Ishikawa (cell line): ENCODE measurements around the gene EID2B.

Experiments
- EGR1 ChIP-seq: IDR thresholded peaks from 2 replicates; pipeline ENCODE4 v1.6.1; 2012
- EP300 ChIP-seq: IDR thresholded peaks from 2 replicates; pipeline ENCODE4 v1.6.1; 2012; ENCODE audit warnings: borderline replicate concordance
- FOXM1 ChIP-seq: IDR thresholded peaks from 2 replicates; pipeline ENCODE4 v1.6.1; 2012; ENCODE audit warnings: low read depth, borderline replicate concordance
- MAX ChIP-seq: IDR thresholded peaks from 2 replicates; pipeline ENCODE4 v1.6.1; 2012
- NFIC ChIP-seq: IDR thresholded peaks from 2 replicates; pipeline ENCODE4 v1.6.1; 2012
- RAD21 ChIP-seq: IDR thresholded peaks from 2 replicates; pipeline ENCODE4 v1.6.1; 2012; ENCODE audit warnings: low read depth
- REST ChIP-seq: IDR thresholded peaks from 2 replicates; pipeline ENCODE4 v1.6.1; 2012; ENCODE audit warnings: low read depth, mild to moderate bottlenecking
- TAF1 ChIP-seq: IDR thresholded peaks from 2 replicates; pipeline ENCODE4 v1.6.1; 2012; ENCODE audit warnings: low read depth, mild to moderate bottlenecking
- TCF12 ChIP-seq: IDR thresholded peaks from 2 replicates; pipeline ENCODE4 v1.6.1; 2012; ENCODE audit warnings: low read depth
- TEAD4 ChIP-seq: IDR thresholded peaks from 2 replicates; pipeline ENCODE4 v1.6.1; 2012
- USF1 ChIP-seq: IDR thresholded peaks from 2 replicates; pipeline ENCODE4 v1.6.1; 2012
- YY1 ChIP-seq: IDR thresholded peaks from 2 replicates; pipeline ENCODE4 v1.6.1; 2012; ENCODE audit warnings: low read depth
- ZBTB7A ChIP-seq: IDR thresholded peaks from 2 replicates; pipeline ENCODE4 v1.6.1; 2012; ENCODE audit warnings: low read depth

- TF ChIP-seq ZBTB7A: no peak
- no peak for TF ChIP-seq EGR1
- no peak for TF ChIP-seq TAF1
- TF ChIP-seq YY1: no peak
- no peak for TF ChIP-seq REST
- TF ChIP-seq NFIC: no peak
- no peak for TF ChIP-seq RAD21
- no peak for TF ChIP-seq TEAD4
- no peak for TF ChIP-seq EP300
- TF ChIP-seq MAX: no peak
- TF ChIP-seq FOXM1: no peak
- no peak for TF ChIP-seq USF1
- TF ChIP-seq TCF12: no peak
Observed at GRCh38 chr19:39492225-39492624, 40.4 kb downstream of the EID2B start.
